ENCODE results near the gene ATP11C. TPM values are rescaled to one million over a fixed set of nuclear protein-coding genes. Genes with fewer than 3 reads are reported as not detected.
"Not testable (repeated sequence)": the region's sequence is repeated elsewhere in the genome, so short reads cannot be mapped to it uniquely, and the experiment has no call there.

Gene ATP11C
- total RNA-seq, 4 donors from 2014 or later: 20.4 to 33.3 (median 27.3) TPM

DNA sequence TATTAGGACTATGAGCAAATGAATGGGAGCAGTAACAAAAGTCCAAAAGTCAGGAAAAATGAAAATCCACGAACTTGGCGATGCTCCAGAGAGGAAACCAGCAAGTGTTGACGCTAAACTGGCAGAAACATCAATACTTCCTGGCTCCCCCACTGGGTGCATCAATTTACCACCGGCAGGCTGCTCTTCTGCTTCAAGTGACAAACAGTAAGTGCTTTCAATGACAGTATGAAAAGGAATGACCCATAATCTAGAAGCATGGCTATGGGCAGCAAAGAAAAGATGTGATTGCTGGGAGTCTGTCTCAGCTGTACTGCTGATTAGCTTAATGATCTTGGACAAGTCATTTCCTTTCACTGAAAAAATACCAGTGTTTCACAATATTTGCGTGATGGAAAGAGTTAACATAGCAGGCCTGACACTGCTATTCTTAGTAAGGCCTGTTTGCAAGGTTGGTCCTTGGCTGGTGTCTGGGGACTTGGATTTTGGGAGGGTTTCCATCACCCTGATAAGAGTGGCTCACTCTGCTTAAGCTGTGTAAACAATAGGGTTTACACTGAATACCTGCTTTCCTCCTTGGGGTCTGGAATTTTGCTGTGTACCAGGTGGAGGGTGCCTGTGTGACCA lies 8.7 kb downstream of the ATP11C start:
- 55% methylated on average over 5 of the region's 5 CpGs; no CpG with 5 or more reads in 1 of the 2 donors for WGBS, 2 donors (ENCODE audit: low coverage in 1 of 2)
- H3K4me1 ChIP-seq: no peaks in the 10 kb centered on the region
- no peak overlapping the region for H3K4me3 ChIP-seq
- ATAC-seq: no peak
- TF ChIP-seq EP300 (IDR thresholded peaks at IDR 0.05) (no peak), POLR2AphosphoS5 (IDR thresholded peaks at IDR 0.05) (no peak), POLR2A (IDR thresholded peaks at IDR 0.05) (no peak)
- TF ChIP-seq, protein P1, sequence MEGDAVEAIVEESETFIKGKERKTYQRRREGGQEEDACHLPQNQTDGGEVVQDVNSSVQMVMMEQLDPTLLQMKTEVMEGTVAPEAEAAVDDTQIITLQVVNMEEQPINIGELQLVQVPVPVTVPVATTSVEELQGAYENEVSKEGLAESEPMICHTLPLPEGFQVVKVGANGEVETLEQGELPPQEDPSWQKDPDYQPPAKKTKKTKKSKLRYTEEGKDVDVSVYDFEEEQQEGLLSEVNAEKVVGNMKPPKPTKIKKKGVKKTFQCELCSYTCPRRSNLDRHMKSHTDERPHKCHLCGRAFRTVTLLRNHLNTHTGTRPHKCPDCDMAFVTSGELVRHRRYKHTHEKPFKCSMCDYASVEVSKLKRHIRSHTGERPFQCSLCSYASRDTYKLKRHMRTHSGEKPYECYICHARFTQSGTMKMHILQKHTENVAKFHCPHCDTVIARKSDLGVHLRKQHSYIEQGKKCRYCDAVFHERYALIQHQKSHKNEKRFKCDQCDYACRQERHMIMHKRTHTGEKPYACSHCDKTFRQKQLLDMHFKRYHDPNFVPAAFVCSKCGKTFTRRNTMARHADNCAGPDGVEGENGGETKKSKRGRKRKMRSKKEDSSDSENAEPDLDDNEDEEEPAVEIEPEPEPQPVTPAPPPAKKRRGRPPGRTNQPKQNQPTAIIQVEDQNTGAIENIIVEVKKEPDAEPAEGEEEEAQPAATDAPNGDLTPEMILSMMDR (IDR thresholded peaks at IDR 0.05): no peak
- H3K27ac ChIP-seq: no peak overlapping the region
- H3K9me3 ChIP-seq: no peaks in the 10 kb centered on the region
- no peaks in the 10 kb centered on the region for H3K27me3 ChIP-seq
- H3K36me3 ChIP-seq: no peaks in the 10 kb centered on the region

GRCh38 chrX:139921142-139921541 lies 11.7 kb downstream of the ATP11C start:
- not testable (repeated sequence) for H3K27ac ChIP-seq, H3K4me3 ChIP-seq, ATAC-seq, H3K9me3 ChIP-seq, H3K27me3 ChIP-seq, H3K36me3 ChIP-seq, H3K4me1 ChIP-seq
- WGBS, 2 donors (ENCODE audit: low coverage in 1 of 2): 71 to 83% methylated on average over 1 to 2 of the region's 6 CpGs

- Histone ChIP-seq H3K27me3 (no peaks in the 10 kb centered on the region), H3K9me3 (no peaks in the 10 kb centered on the region), H3K4me3 (no peak overlapping the region), H3K27ac (no peak overlapping the region), H3K4me1 (no peaks in the 10 kb centered on the region), H3K36me3 (no peaks in the 10 kb centered on the region)
- WGBS, 2 donors (ENCODE audit: low coverage in 1 of 2): 38 to 55% methylated on average over 1 of the region's 1 CpG
- no peak for ATAC-seq
- TF ChIP-seq EP300 (IDR thresholded peaks at IDR 0.05) (no peak), POLR2AphosphoS5 (IDR thresholded peaks at IDR 0.05) (no peak), POLR2A (IDR thresholded peaks at IDR 0.05) (no peak)
- TF ChIP-seq, protein P1 (IDR thresholded peaks at IDR 0.05): no peak
Observed at GRCh38 chrX:139920316-139920715, 12.5 kb downstream of the ATP11C start.

- Histone ChIP-seq H3K9me3 (no peaks in the 10 kb centered on the region), H3K4me3 (no peak overlapping the region), H3K4me1 (no peaks in the 10 kb centered on the region), H3K27me3 (no peaks in the 10 kb centered on the region), H3K27ac (no peak overlapping the region), H3K36me3 (no peaks in the 10 kb centered on the region)
- no peak for ATAC-seq
- TF ChIP-seq EP300 (IDR thresholded peaks at IDR 0.05) (no peak), POLR2A (IDR thresholded peaks at IDR 0.05) (no peak), POLR2AphosphoS5 (IDR thresholded peaks at IDR 0.05) (no peak)
- TF ChIP-seq, protein P1 (IDR thresholded peaks at IDR 0.05): no peak
- WGBS, 2 donors (ENCODE audit: low coverage in 1 of 2): no CpG with 5 or more reads among the region's 1 CpG
Observed at GRCh38 chrX:139914421-139914820, 18.4 kb downstream of the ATP11C start.

- no peak overlapping the region for H3K27ac ChIP-seq
- TF ChIP-seq EP300 (IDR thresholded peaks at IDR 0.05): no peak
- TF ChIP-seq POLR2A (IDR thresholded peaks at IDR 0.05): no peak
- no peak for TF ChIP-seq POLR2AphosphoS5 (IDR thresholded peaks at IDR 0.05)
- TF ChIP-seq, protein P1 (IDR thresholded peaks at IDR 0.05): no peak
- no peaks in the 10 kb centered on the region for H3K9me3 ChIP-seq
- ATAC-seq: no peak
- no peaks in the 10 kb centered on the region for H3K4me1 ChIP-seq
- H3K36me3 ChIP-seq: no peaks in the 10 kb centered on the region
- WGBS, 2 donors (ENCODE audit: low coverage in 1 of 2): 52 to 88% methylated on average over 1 to 3 of the region's 3 CpGs
- no peak overlapping the region for H3K4me3 ChIP-seq
- no peaks in the 10 kb centered on the region for H3K27me3 ChIP-seq
Observed at GRCh38 chrX:139909712-139910111, 23.1 kb downstream of the ATP11C start.

Measured in gastroesophageal sphincter (tissue), 4 donors.